GM13976 (cell line): ENCODE measurements around the gene TMEM245.

Experiments
- DNase-seq: peaks from one replicate; pipeline ENCODE4 v3.0.0; 2012; ENCODE audit warnings: low spot score
- in situ Hi-C: fragments of 300-500 bp; cut with MboI; formaldehyde crosslinking; loops from one replicate; pipeline ENCODE4 v1.12.0; 2022; ENCODE audit warnings: low sequenced_read_pairs, mixed read lengths, inconsistent platforms; ENCODE audit not compliant: unreplicated experiment
- TF ChIP-seq, protein P1 (sequence below): IDR thresholded peaks from 2 replicates; pipeline ENCODE4 v1.5.1; 2012; ENCODE audit warnings: borderline replicate concordance, mild to moderate bottlenecking; ENCODE audit not compliant: insufficient read depth; ENCODE audit errors: extremely low read depth, missing control alignments, control extremely low read depth

TMEM245 gene

DNA sequence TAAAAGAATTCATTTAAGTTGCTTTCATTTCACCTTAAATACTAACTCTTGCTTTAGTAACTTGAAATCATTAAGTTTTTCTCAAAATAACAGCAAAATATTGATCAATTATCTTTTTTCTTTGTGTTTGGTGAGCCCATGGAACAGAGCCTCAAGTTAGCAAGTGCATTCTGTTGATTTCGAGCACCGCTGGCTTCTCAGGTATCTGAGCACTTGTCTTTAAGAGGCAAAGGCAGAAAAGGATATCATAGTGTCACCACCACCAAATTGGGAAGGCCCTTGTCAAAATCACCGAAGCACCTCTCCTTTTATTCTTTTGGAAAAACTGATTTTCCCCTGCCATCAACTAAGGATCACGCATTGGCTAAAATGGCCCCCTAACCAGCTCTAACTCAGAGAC, 89.3 kb downstream of the TMEM245 start:
- in situ Hi-C loops = no loop called here
- TF ChIP-seq, protein P1, sequence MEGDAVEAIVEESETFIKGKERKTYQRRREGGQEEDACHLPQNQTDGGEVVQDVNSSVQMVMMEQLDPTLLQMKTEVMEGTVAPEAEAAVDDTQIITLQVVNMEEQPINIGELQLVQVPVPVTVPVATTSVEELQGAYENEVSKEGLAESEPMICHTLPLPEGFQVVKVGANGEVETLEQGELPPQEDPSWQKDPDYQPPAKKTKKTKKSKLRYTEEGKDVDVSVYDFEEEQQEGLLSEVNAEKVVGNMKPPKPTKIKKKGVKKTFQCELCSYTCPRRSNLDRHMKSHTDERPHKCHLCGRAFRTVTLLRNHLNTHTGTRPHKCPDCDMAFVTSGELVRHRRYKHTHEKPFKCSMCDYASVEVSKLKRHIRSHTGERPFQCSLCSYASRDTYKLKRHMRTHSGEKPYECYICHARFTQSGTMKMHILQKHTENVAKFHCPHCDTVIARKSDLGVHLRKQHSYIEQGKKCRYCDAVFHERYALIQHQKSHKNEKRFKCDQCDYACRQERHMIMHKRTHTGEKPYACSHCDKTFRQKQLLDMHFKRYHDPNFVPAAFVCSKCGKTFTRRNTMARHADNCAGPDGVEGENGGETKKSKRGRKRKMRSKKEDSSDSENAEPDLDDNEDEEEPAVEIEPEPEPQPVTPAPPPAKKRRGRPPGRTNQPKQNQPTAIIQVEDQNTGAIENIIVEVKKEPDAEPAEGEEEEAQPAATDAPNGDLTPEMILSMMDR = no peak
- DNase-seq = no peak

DNA sequence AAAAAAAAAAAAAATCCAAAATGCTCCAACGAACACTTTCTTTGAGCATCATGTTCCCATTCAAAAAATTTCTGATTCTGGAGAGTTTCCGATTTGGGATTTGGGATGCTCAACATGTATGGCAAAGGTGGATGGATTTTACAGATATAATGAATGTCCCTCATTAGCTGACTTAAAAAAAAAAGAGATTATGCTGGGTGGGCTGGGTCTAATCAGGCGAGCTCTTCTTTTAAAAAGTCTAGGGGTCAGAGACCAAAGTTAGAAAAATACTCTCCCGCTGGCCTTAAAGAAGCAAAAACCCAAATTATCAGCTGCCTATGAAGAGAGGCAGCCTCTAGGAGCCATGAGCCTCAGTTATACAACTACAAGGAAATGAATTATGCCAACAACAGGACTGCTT, 91.3 kb downstream of the TMEM245 start:
- in situ Hi-C loops = no loop called here
- TF ChIP-seq, protein P1 = no peak
- no peak for DNase-seq

DNA sequence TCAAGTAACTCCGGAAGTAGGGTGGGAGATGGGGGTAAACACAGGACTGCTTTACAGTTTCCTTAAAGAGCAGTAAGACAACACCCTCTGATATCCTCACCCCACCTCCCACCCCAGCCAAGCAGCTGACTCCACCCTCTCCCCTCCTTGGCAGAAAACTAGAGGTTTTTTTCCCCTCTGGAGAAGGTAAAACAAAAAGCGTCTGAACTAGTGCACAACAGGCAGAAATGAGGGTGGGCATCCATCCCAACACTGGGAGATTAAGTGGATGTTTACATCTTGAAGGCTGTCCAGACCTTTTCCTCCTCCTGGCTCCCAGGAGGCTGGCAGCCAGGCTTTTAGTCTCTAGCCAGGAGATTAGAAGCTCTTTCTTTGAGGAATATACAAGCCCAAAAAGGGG, 92.6 kb downstream of the TMEM245 start:
- no peak for DNase-seq
- in situ Hi-C loops = no loop called here
- TF ChIP-seq, protein P1 = no peak

DNA sequence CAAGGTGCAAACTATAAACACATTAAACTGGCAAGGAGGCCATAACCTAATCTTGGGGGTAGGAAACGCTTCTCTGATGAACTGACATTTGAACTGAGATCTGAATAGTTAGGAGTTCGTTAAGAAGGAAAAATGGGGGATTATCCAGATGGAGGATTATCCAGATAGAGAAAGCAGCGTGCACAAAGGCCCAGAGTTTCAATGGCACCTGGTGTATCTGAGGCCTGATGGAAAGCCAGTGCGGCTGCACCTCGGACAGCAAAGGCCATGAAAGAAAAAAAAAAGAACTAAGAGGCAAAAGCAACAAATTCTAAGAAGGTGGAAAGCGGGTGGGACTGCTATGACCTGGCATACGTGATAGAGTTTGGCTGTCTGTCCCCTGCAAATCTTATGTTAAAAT, 93.4 kb downstream of the TMEM245 start:
- in situ Hi-C loops = no loop called here
- TF ChIP-seq, protein P1 = no peak
- no peak for DNase-seq

DNA sequence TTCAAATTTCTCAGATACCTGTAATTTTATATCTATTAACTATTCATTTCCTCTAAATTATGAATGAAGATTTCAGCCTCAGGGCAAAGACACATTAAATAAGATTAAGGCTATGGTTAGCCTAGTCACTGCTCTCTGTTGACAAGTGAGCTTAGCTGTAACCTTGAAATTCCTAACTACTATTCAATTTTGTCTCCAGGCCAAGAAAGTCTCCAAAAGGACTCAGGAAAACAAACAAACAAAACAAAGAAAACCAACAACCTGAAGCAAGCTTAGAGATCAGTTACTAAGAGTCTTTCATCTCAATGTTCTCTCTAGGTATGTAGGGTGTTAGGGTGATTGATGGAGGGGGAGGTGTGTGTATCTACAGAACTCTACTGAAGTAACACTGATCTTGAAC, 96.9 kb downstream of the TMEM245 start:
- in situ Hi-C loops = no loop called here
- TF ChIP-seq, protein P1 = no peak
- no peak for DNase-seq

DNA sequence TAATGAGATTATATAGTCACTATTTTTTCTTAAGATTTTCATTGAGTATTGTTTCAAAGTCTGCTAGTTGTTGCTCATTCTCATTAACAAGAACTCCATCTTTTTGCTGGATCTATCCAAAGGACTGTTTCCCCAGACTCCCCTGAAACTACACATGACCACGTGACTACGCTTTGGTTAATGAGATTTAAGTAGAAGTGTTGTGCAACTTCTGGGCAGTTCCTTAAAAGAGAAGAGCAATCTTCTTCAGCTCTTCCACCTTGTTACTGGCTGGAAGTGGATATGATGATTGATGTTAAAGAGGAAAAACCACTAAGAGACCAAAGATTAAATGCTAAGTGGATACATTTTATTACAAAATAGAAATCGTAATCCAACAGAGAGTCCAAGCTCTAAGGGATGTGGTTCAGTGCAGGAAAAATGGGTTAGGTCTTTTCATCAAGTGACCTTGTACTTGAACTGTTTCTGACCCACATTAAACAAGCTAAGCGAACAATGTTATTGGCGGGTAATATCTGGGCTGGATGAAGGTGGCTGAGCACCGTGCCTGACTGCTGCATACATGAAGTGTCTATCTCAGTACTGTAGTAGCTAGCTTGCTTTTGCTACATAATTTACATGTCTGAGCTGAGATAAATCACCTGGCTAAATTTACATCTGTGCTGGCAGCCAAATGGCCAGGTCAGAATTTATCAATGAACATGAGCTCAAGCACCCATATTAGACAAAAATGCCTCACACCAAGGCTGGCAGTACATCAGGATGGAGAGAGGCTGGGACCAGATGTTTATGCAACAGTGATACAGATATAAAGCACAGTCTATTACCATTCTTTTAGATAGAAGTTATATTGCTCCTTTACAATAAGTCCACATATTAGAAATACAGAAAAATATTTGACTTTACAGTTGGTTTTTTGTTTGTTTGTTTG, 98.9 kb downstream of the TMEM245 start:
- no peak for DNase-seq
- in situ Hi-C loops = no loop called here
- TF ChIP-seq, protein P1 = no peak
